ENCODE results near the gene UBE2QL1. TPM values are rescaled to one million over a fixed set of nuclear protein-coding genes. Genes with fewer than 3 reads are reported as not detected.

The UBE2QL1 gene
- polyA plus RNA-seq, 1 of the 3 experiments (the other 2 are of a cell fraction), result 0.28 TPM

DNA sequence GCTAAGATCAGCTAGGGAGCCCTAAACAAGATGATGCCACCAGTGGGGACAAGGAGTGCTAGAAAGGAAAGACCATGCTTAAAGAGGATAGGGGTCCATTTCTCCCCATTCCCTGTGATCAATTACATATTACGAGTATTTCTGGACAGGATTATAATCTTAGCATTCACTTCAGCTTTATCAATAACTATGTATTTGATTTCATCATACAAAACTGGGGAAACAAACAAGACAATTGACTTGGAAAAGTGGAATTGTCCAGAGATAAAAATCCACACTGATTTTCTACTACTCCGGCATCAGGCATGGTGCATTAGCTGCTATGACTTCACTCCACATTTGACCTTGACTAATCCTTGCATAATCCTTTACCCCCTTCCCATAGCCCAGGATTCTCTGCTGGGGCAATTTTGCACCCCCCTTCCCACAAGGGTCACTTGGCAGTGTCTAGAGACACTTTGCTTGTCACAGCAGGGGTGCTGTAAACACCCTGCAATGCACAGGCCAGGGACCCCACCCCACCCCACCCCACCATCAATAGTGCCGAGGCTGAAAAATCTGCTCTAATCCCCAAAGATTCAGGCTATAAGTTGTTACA, 29.9 kb upstream of the UBE2QL1 start:
- H2AFZ ChIP-seq (ENCODE audit: low read depth), result no peak overlapping the region
- H3K9me2 ChIP-seq, result no peaks in the 10 kb centered on the region
- H3K79me2 ChIP-seq (ENCODE audit: insufficient read depth), result no peaks in the 10 kb centered on the region
- no peak for DNase-seq
- H4K20me1 ChIP-seq (ENCODE audit: insufficient read depth), result no peaks in the 10 kb centered on the region
- H3K4me3 ChIP-seq (ENCODE audit: low read depth in 2 of 2, low read length in 1 of 2), result no peak overlapping the region
- no peak overlapping the region for H3K9ac ChIP-seq
- WGBS (ENCODE audit: low lambda C conversion rate), result 39% methylated on average over 3 of the region's 3 CpGs
- H3F3A ChIP-seq (replicated peaks; ENCODE audit: insufficient read depth), result no peaks in the 10 kb centered on the region
- CTCF ChIA-PET, result interaction anchor here (0.9 kb wide), 1 partner anchor 9 kb away, joined by 3 read pairs; no protein-coding TSS in a partner anchor
- POLR2A ChIA-PET, result no interaction called here
- H3K9me3 ChIP-seq, result no peaks in the 10 kb centered on the region
- H3K4me2 ChIP-seq, result no peak overlapping the region
- no peak overlapping the region for H3K27ac ChIP-seq (ENCODE audit: low read depth in 2 of 2, low read length in 1 of 2)
- H3K27me3 ChIP-seq (ENCODE audit: insufficient read depth), result no peaks in the 10 kb centered on the region
- peaks cover 0 to 4% of the 10 kb centered on the region in 2 experiments; a peak in 1 of 4 replicates for H3K4me1 ChIP-seq (ENCODE audit: control insufficient read depth in 1 of 2, insufficient read depth in 2 of 2, low read depth in 1 of 2, low read length in 1 of 2)
- TF ChIP-seq YY1 (IDR thresholded peaks at IDR 0.05; ENCODE audit: low read depth) (no peak), FOSL2 (IDR thresholded peaks at IDR 0.05; ENCODE audit: borderline replicate concordance, low read depth) (no peak), ELF1 (IDR thresholded peaks at IDR 0.05) (no peak), RCOR1 (IDR thresholded peaks at IDR 0.05; ENCODE audit: low read length) (no peak), MEF2A (IDR thresholded peaks at IDR 0.05; ENCODE audit: borderline replicate concordance, low read depth) (no peak), GATA2 (CRISPR knock-in tag; IDR thresholded peaks at IDR 0.05) (no peak), RFX5 (IDR thresholded peaks at IDR 0.05; ENCODE audit: low read length) (no peak), CHD2 (IDR thresholded peaks at IDR 0.05; ENCODE audit: low read length, partially characterized antibody) (no peak), SMC3 (IDR thresholded peaks at IDR 0.05; ENCODE audit: low read depth, low read length) (no peak), NFIC (IDR thresholded peaks at IDR 0.05; ENCODE audit: borderline replicate concordance) (no peak), NRF1 (IDR thresholded peaks at IDR 0.05; ENCODE audit: low read depth, low read length) (no peak)
- TF ChIP-seq, protein P1, sequence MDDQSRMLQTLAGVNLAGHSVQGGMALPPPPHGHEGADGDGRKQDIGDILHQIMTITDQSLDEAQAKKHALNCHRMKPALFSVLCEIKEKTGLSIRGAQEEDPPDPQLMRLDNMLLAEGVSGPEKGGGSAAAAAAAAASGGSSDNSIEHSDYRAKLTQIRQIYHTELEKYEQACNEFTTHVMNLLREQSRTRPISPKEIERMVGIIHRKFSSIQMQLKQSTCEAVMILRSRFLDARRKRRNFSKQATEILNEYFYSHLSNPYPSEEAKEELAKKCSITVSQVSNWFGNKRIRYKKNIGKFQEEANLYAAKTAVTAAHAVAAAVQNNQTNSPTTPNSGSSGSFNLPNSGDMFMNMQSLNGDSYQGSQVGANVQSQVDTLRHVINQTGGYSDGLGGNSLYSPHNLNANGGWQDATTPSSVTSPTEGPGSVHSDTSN (IDR thresholded peaks at IDR 0.05), result no peak
- TF ChIP-seq, protein P2, sequence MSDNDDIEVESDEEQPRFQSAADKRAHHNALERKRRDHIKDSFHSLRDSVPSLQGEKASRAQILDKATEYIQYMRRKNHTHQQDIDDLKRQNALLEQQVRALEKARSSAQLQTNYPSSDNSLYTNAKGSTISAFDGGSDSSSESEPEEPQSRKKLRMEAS (IDR thresholded peaks at IDR 0.05; ENCODE audit: low read depth), result no peak
- TF ChIP-seq, protein P3, sequence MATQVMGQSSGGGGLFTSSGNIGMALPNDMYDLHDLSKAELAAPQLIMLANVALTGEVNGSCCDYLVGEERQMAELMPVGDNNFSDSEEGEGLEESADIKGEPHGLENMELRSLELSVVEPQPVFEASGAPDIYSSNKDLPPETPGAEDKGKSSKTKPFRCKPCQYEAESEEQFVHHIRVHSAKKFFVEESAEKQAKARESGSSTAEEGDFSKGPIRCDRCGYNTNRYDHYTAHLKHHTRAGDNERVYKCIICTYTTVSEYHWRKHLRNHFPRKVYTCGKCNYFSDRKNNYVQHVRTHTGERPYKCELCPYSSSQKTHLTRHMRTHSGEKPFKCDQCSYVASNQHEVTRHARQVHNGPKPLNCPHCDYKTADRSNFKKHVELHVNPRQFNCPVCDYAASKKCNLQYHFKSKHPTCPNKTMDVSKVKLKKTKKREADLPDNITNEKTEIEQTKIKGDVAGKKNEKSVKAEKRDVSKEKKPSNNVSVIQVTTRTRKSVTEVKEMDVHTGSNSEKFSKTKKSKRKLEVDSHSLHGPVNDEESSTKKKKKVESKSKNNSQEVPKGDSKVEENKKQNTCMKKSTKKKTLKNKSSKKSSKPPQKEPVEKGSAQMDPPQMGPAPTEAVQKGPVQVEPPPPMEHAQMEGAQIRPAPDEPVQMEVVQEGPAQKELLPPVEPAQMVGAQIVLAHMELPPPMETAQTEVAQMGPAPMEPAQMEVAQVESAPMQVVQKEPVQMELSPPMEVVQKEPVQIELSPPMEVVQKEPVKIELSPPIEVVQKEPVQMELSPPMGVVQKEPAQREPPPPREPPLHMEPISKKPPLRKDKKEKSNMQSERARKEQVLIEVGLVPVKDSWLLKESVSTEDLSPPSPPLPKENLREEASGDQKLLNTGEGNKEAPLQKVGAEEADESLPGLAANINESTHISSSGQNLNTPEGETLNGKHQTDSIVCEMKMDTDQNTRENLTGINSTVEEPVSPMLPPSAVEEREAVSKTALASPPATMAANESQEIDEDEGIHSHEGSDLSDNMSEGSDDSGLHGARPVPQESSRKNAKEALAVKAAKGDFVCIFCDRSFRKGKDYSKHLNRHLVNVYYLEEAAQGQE (IDR thresholded peaks at IDR 0.05; ENCODE audit: low read depth, low read length), result no peak
- no peaks in the 10 kb centered on the region for H3K36me3 ChIP-seq (replicated peaks in 1 of 2; ENCODE audit: control insufficient read depth in 1 of 2, insufficient read depth in 2 of 2, low read length in 1 of 2)

All from SK-N-SH (cell line).